MCF 10A (cell line): Measurements from ENCODE around the gene CYLD. TPM values are rescaled to one million over a fixed set of nuclear protein-coding genes. Genes with fewer than 3 reads are reported as not detected.

Experiments used
- BruUV-seq: library from RNA; stranded (reverse); fragments of 400-500 nt; replicated peaks from 2 replicates; lab custom pipeline; 2021; lab: Mats Ljungman, UMichigan
- CTCF ChIA-PET: fragments of 300-600 bp; sonication (Branson Sonifier 250); formaldehyde crosslinking; extraction: SDS; loops from one replicate; lab custom pipeline; 2021; ENCODE audit warnings: antibody characterized with exemption, inconsistent platforms; lab: Yijun Ruan, JAX
- POLR2A ChIA-PET: fragments of 300-600, 350-650 bp; sonication (Branson Sonifier 250); formaldehyde crosslinking; extraction: SDS; loops from one replicate; lab custom pipeline; 2020; ENCODE audit warnings: antibody characterized with exemption, inconsistent platforms; lab: Yijun Ruan, JAX
- DNase-seq: peaks from one replicate; pipeline ENCODE4 v3.0.0-alpha.2; 2018; ENCODE audit not compliant: unreplicated experiment
- H3K27ac Mint-ChIP-seq: one replicate; pipeline ENCODE4 v1.8.0; 2022; ENCODE audit warnings: mild to moderate bottlenecking, low read depth, mixed read lengths; ENCODE audit not compliant: unreplicated experiment
- H3K27me3 Mint-ChIP-seq: one replicate; pipeline ENCODE4 v1.8.0; 2022; ENCODE audit warnings: mixed read lengths; ENCODE audit not compliant: insufficient read depth, unreplicated experiment
- H3K36me3 Mint-ChIP-seq: one replicate; pipeline ENCODE4 v1.8.0; 2022; ENCODE audit warnings: mild to moderate bottlenecking, moderate library complexity, mixed read lengths; ENCODE audit not compliant: insufficient read depth, unreplicated experiment
- H3K4me1 Mint-ChIP-seq: one replicate; pipeline ENCODE4 v1.8.0; 2022; ENCODE audit warnings: mixed read lengths; ENCODE audit not compliant: insufficient read depth, unreplicated experiment
- H3K4me3 Mint-ChIP-seq: one replicate; pipeline ENCODE4 v1.8.0; 2022; ENCODE audit warnings: mild to moderate bottlenecking, moderate library complexity, mixed read lengths; ENCODE audit not compliant: unreplicated experiment
- H3K9me3 Mint-ChIP-seq: one replicate; pipeline ENCODE4 v1.8.0; 2022; ENCODE audit warnings: mixed read lengths; ENCODE audit not compliant: unreplicated experiment
- CTCF ChIP-seq: fragments of 200-600 bp; IDR thresholded peaks from one replicate; pipeline ENCODE4 v1.8.0; 2022; ENCODE audit warnings: antibody characterized with exemption, mild to moderate bottlenecking; ENCODE audit not compliant: unreplicated experiment
- intact Hi-C: fragments of 100-400 bp; cut with micrococcal nuclease; formaldehyde crosslinking; loops from 2 replicates; pipeline ENCODE4 v1.14.1; 2022
- total RNA-seq: library from RNA; stranded (reverse); gene quantifications from 2 replicates; pipeline ENCODE4 v1.2.3, GENCODE V29; 2022

Gene CYLD
- total RNA-seq, 1 experiment from 2014 or later: 53.7 TPM

- DNase-seq: no peak
- intact Hi-C loops: no loop called here
- Mint-ChIP-seq H3K27ac (no peak overlapping the region), H3K36me3 (no peaks in the 10 kb centered on the region), H3K9me3 (no peaks in the 10 kb centered on the region), H3K4me3 (peak overlapping the region; percentile 63), H3K4me1 (peaks cover 42% of the 10 kb centered on the region), H3K27me3 (no peaks in the 10 kb centered on the region)
- CTCF ChIA-PET: interaction anchor here (0.5 to 2.6 kb wide), 7 partner anchors 19 to 341 kb away, joined by 3 to 9 read pairs (median 3); no protein-coding TSS in a partner anchor
- POLR2A ChIA-PET: interaction anchor here (0.7 to 1.4 kb wide), 3 partner anchors 28 to 1604 kb away, joined by 3 to 4 read pairs (median 3); no protein-coding TSS in a partner anchor
- BruUV-seq: no TSS peak
- TF ChIP-seq CTCF: no peak
These were observed 47.7 kb upstream of the CYLD start for GRCh38 chr16:50694206-50694605.

GRCh38 chr16:50695017-50696000, 46.6 kb upstream of the CYLD start:
- TF ChIP-seq CTCF: no peak
- ChIA-PET POLR2A (interaction anchor here (0.7 to 2.7 kb wide), 3 partner anchors 27 to 49 kb away, joined by 4 to 20 read pairs (median 4); no protein-coding TSS in a partner anchor), CTCF (interaction anchor here (0.5 to 2.6 kb wide), 9 partner anchors 20 to 342 kb away, joined by 3 to 9 read pairs (median 3); no protein-coding TSS in a partner anchor)
- H3K27me3 Mint-ChIP-seq: no peaks in the 10 kb centered on the region
- H3K9me3 Mint-ChIP-seq: no peaks in the 10 kb centered on the region
- no peak for DNase-seq
- intact Hi-C loops: no loop called here
- H3K4me1 Mint-ChIP-seq: peaks cover 48% of the 10 kb centered on the region
- BruUV-seq: no TSS peak
- peak overlapping the region; percentile 97 for H3K27ac Mint-ChIP-seq
- H3K36me3 Mint-ChIP-seq: peaks cover 11% of the 10 kb centered on the region
- H3K4me3 Mint-ChIP-seq: peak overlapping the region; percentile 8

DNA sequence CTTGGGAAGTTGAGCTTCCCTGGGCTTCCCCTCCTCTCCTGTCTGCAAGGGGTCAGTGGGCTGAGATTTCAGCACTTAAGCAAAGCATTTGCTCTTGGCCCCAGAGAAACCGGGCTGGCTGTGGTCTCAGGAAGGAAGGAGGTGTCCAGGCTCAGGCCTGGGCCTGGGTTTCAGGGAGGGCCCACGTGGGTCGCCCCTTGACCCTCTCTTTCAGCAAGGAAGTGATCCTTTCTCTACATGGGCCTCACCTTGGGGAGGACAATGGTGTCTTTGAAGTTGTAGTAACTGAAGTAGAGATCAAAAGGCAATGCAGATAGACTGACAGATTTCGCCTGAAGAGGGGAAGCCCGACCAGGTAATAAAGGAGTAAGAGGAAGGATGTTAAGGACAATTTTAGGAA, 45.8 kb upstream of the CYLD start:
- ChIA-PET POLR2A (interaction anchor here (1.0 to 2.7 kb wide), 5 partner anchors 22 to 335 kb away, joined by 3 to 29 read pairs (median 6); partner anchors contain the start of gene CYLD), CTCF (interaction anchor here (0.7 to 2.6 kb wide), 7 partner anchors 9 to 321 kb away, joined by 4 to 9 read pairs (median 4); no protein-coding TSS in a partner anchor)
- H3K36me3 Mint-ChIP-seq: peaks cover 12% of the 10 kb centered on the region
- peak overlapping the region; percentile 97 for H3K27ac Mint-ChIP-seq
- DNase-seq: no peak
- no peaks in the 10 kb centered on the region for H3K27me3 Mint-ChIP-seq
- BruUV-seq: TSS peak; percentile 71
- TF ChIP-seq CTCF: no peak
- intact Hi-C loops: no loop called here
- H3K9me3 Mint-ChIP-seq: no peaks in the 10 kb centered on the region
- H3K4me1 Mint-ChIP-seq: peaks cover 49% of the 10 kb centered on the region
- H3K4me3 Mint-ChIP-seq: no peak overlapping the region
